AG04450 (cell line): ENCODE results near the gene HNRNPH1. TPM values are rescaled to one million over a fixed set of nuclear protein-coding genes. Genes with fewer than 3 reads are reported as not detected.

Source experiments
- CTCF ChIA-PET: fragments of 300-600, 350-600 bp; formaldehyde crosslinking; extraction: SDS; loops from one replicate; lab custom pipeline; 2022; ENCODE audit warnings: antibody characterized with exemption, inconsistent platforms; lab: Charles Lee
- POLR2A ChIA-PET: fragments of 350-600 bp; formaldehyde crosslinking; extraction: SDS; loops from one replicate; lab custom pipeline; 2021; ENCODE audit warnings: antibody characterized with exemption, inconsistent platforms; lab: Yijun Ruan, JAX
- DNase-seq: peaks from one replicate; pipeline ENCODE4 v3.0.0-alpha.2; 2011; ENCODE audit warnings: low read depth, low spot score
- H3K27ac ChIP-seq: one replicate; pipeline ENCODE4 v1.5.1; 2012; ENCODE audit warnings: low read depth, low read length, control low read depth
- H3K27me3 ChIP-seq: one replicate; pipeline ENCODE4 v1.6.0; 2012; ENCODE audit warnings: low read length; ENCODE audit not compliant: control insufficient read depth, insufficient read depth
- H3K4me3 ChIP-seq: 2 replicates; pipeline ENCODE4 v1.5.1; 2011; ENCODE audit warnings: mild to moderate bottlenecking, low read depth, low read length, control low read depth
- H3K9me3 ChIP-seq: 2 replicates; pipeline ENCODE4 v1.5.1; 2012; ENCODE audit warnings: low read length; ENCODE audit not compliant: control insufficient read depth, insufficient read depth
- polyA plus RNA-seq: library from polyadenylated mRNA; depleted of rRNA; stranded (reverse); fragments of >200 nt; gene quantifications from 2 replicates; pipeline ENCODE4 v1.2.3, GENCODE V29; 2011; rRNA removed
- small RNA-seq: library from RNA; depleted of rRNA; stranded (forward); fragments of <200 nt; gene quantifications from one replicate; pipeline ENCODE3, GENCODE V24; 2012; ENCODE audit warnings: low read depth; ENCODE audit not compliant: insufficient read length
- TF ChIP-seq, protein P1 (sequence below): IDR thresholded peaks from 2 replicates; pipeline ENCODE4 v1.5.1; 2011; ENCODE audit warnings: low read depth, low read length, control low read depth, inconsistent platforms

The HNRNPH1 gene
- polyA plus RNA-seq, 1 experiment = 383 TPM

DNA sequence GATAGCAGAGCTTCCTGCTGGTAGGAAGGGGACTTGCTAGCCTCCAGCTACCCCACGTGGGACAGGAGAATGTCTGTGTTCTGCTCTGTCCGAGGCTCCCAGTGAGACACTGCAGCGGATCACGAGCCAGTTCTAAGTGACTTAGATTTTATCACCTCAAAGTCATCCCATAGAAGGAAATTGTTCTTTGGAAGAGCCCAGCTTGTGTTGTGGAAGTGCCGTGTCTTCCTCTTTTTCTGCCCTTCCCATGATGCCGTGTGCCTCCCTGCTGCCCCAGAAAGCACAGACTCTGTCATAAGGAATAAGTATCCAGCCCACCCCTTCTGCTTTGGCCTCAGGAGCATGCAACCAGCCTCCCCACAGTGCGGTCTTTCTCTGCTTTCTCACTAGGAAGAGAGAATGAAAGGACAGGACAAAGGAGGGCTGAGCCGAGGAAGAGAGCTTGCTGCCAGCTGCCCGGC lies 37.5 kb downstream of the HNRNPH1 start:
- H3K4me3 ChIP-seq = no peak overlapping the region
- no peak overlapping the region for H3K27ac ChIP-seq
- TF ChIP-seq, protein P1, sequence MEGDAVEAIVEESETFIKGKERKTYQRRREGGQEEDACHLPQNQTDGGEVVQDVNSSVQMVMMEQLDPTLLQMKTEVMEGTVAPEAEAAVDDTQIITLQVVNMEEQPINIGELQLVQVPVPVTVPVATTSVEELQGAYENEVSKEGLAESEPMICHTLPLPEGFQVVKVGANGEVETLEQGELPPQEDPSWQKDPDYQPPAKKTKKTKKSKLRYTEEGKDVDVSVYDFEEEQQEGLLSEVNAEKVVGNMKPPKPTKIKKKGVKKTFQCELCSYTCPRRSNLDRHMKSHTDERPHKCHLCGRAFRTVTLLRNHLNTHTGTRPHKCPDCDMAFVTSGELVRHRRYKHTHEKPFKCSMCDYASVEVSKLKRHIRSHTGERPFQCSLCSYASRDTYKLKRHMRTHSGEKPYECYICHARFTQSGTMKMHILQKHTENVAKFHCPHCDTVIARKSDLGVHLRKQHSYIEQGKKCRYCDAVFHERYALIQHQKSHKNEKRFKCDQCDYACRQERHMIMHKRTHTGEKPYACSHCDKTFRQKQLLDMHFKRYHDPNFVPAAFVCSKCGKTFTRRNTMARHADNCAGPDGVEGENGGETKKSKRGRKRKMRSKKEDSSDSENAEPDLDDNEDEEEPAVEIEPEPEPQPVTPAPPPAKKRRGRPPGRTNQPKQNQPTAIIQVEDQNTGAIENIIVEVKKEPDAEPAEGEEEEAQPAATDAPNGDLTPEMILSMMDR = no peak
- no peaks in the 10 kb centered on the region for H3K9me3 ChIP-seq
- DNase-seq = no peak
- POLR2A ChIA-PET = no interaction called here
- H3K27me3 ChIP-seq = no peaks in the 10 kb centered on the region
- CTCF ChIA-PET = no interaction called here

DNA sequence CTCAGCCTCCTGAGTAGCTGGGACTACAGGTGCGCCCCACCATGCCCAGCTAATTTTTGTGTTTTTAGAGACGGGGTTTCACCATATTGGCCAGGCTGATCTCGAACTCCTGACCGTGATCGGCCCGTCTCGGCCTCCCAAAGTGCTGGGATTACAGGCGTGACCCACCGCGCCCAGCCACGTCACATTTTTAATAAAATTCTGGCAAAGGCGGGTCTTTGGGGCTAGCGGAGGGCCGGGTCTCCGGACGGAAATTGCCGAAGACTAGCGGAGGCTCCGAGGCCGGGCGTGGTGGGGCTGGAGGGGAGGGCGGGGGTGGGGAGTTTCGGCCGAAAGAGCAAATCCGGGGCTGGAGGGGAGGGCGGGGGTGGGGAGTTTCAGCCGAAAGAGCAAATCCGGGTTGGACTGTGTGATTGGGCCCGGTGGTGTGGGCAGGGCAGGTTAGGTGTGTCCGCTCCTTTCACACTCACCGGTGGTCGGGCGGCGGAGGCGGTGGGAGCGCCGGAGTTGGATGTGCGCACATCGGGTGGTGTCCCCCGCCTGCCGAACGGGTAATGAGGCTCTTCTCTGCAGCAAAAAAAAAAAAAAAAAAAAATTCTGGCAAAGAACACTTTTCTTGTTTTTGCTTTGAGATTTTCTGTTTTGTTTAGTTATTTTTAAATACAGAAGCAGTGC lies 46.0 kb downstream of the HNRNPH1 start:
- TF ChIP-seq, protein P1 = no peak
- H3K4me3 ChIP-seq = no peak overlapping the region
- H3K9me3 ChIP-seq = no peaks in the 10 kb centered on the region
- no peak for DNase-seq
- H3K27me3 ChIP-seq = no peaks in the 10 kb centered on the region
- H3K27ac ChIP-seq = no peak overlapping the region
- ChIA-PET POLR2A (no interaction called here), CTCF (no interaction called here)

DNA sequence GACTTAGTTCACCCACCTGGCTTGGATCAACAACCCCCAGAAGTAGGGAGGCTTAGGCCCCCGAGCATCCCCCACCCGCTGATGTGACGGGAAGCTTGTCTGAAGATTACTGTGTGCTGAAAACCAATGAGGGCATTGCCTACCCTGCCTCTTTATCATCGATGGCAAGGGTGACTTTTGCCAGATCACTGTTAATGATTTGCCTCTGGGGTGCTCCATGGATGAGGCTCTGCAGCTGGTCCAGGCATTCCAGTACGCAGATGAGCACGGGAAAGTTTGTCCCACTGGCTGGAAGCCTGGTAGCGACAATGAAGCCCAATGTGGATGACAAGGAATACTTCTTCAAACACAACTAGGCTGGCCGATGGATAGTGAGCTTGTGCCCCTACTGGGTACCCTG lies 51.1 kb downstream of the HNRNPH1 start:
- Histone ChIP-seq H3K9me3 (no peaks in the 10 kb centered on the region), H3K4me3 (no peak overlapping the region), H3K27me3 (no peaks in the 10 kb centered on the region), H3K27ac (no peak overlapping the region)
- no peak for DNase-seq
- CTCF ChIA-PET = interaction anchor here (0.6 kb wide), 1 partner anchor 1665 kb away, joined by 3 read pairs; no protein-coding TSS in a partner anchor
- POLR2A ChIA-PET = no interaction called here
- TF ChIP-seq, protein P1 = no peak

DNA sequence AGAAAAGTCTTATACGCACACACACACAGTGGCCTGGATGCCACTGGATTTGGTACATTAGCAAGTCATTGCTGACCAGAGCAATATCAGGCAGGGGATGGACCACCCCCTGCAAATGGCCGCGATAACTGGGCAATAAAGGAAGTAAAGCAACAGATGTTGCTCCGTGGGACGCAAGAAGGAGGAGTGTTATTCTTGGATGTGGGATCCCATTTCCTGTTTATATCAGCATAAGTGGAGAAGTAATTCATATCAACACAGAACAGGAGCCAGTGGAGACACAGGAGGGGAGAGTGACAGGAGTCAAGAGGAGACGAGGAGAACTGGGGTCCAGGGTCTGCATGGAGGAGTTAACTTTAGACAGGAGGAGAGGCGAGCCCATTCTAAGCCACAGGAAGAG lies 54.8 kb downstream of the HNRNPH1 start:
- no peak overlapping the region for H3K4me3 ChIP-seq
- DNase-seq = no peak
- ChIA-PET CTCF (no interaction called here), POLR2A (no interaction called here)
- H3K27ac ChIP-seq = no peak overlapping the region
- no peaks in the 10 kb centered on the region for H3K9me3 ChIP-seq
- TF ChIP-seq, protein P1 = no peak
- no peaks in the 10 kb centered on the region for H3K27me3 ChIP-seq

- CTCF ChIA-PET = interaction anchor here (0.6 kb wide), 1 partner anchor 330 kb away, joined by 4 read pairs; no protein-coding TSS in a partner anchor
- Histone ChIP-seq H3K9me3 (no peaks in the 10 kb centered on the region), H3K27me3 (no peaks in the 10 kb centered on the region), H3K4me3 (no peak overlapping the region), H3K27ac (no peak overlapping the region)
- TF ChIP-seq, protein P1 = no peak
- POLR2A ChIA-PET = interaction anchor here (0.7 to 0.8 kb wide), 2 partner anchors 12 to 1266 kb away, joined by 5 to 7 read pairs; no protein-coding TSS in a partner anchor
- DNase-seq = no peak
Observed at GRCh38 chr5:179564526-179564925, 58.9 kb downstream of the HNRNPH1 start.

Small RNAs within 50 kb of the gene (small RNA-seq; reads per million reads assigned to genes)
- gene RF00017 = not detected

Other genes with a start within 250 kb of the HNRNPH1 start
- gene RUFY1, start 73.1 kb downstream of the HNRNPH1 start, polyA plus RNA-seq = 24.1 and 31.1 TPM in 2 replicates
- gene CBY3, start 57.4 kb upstream of the HNRNPH1 start, polyA plus RNA-seq = not detected in 2 replicates
- gene CANX, start 75.3 kb upstream of the HNRNPH1 start, polyA plus RNA-seq = 817 and 925 TPM in 2 replicates
- gene MAML1, start 109.2 kb upstream of the HNRNPH1 start, polyA plus RNA-seq = 4.9 and 8.8 TPM in 2 replicates
- 0.40 and 0.56 TPM in 2 replicates for gene LTC4S, start 170.3 kb upstream of the HNRNPH1 start, polyA plus RNA-seq
- gene MGAT4B, start 183.2 kb upstream of the HNRNPH1 start, polyA plus RNA-seq = 102 and 149 TPM in 2 replicates
- 366 and 589 TPM in 2 replicates for gene SQSTM1, start 197.2 kb upstream of the HNRNPH1 start, polyA plus RNA-seq
- gene MRNIP, start 235.1 kb upstream of the HNRNPH1 start, polyA plus RNA-seq = 14.0 and 16.0 TPM in 2 replicates